EH (cell line): ENCODE results near the gene UBE2Q1.
A peak's percentile ranks its signal among the peaks of the same experiment; 100 is the strongest.

Experiments used
- DNase-seq: peaks from one replicate; pipeline ENCODE4 v3.0.0-alpha.2; 2015; ENCODE audit warnings: low read depth

The UBE2Q1 gene

GRCh38 chr1:154577346-154578057, 19.0 kb upstream of the UBE2Q1 start:
- DNase-seq: no peak

- no peak for DNase-seq
Observed at GRCh38 chr1:154575951-154576566, 17.6 kb upstream of the UBE2Q1 start.

DNA sequence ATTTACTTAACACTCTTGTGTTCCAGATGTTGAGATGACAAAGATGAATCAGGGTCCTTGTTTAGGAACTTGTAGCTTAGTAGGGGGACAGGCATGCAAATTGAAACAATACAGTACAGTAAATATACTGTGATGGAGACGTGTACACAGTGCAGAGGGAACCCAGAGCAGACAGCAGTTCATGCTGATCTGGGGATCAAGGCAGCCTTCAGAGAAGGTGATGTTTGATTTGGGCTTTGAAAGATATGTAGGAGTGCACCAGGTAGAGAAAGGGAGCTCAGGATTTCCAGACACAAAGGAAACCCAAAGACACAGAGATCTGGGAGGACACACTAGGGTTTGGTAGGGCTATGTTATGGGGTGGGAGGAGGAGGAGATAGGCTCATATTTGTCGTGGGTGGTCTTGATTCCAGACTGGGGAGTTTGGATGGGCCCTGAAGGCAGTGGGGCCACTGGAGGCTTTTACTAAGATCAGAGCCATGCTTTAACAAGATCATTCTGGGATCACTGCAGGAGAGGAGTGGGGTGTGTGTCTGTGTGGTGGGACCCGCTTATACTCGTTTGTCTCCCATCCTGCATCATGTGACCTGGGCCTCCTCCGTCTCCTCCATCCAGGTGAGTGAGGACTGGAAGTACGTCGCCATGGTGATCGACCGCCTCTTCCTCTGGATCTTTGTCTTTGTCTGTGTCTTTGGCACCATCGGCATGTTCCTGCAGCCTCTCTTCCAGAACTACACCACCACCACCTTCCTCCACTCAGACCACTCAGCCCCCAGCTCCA, 16.9 kb upstream of the UBE2Q1 start:
- no peak for DNase-seq

DNA sequence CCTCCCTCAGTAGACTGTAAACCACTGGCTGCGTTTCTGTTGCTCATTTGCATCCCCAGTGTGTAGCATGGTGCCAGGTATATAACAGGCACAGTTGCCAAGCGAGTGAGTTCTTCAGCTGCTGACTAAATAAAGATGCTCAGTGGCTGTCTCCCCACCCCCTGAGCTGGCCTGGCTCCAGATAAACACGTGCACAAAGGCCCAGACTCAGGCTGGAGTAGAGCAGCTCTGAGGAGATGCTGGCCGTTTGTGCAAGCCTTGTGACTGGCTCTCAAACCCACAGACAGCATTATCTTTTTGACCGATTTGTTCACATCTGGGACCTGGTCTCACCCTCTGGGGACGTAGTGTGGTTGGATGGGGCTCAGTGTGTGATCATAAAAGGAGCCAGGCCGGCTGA, 16.3 kb upstream of the UBE2Q1 start:
- DNase-seq: peak; percentile 45

DNA sequence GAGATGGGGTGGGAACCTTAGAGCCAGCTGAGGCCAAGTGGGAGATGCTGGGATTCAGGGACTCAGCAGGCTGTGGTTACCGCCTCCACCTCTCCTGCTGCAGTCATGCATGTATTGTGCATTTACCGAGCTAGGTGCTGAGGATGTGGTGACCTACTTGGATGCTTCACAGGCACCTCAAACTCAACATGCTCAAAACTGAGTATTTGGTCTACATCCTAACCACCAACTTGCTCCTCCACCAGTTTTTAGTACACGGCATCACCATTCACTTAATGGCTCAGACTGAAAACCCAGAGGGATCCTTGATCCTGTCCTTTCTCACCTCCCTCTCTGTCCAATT, 14.7 kb upstream of the UBE2Q1 start:
- no peak for DNase-seq

DNA sequence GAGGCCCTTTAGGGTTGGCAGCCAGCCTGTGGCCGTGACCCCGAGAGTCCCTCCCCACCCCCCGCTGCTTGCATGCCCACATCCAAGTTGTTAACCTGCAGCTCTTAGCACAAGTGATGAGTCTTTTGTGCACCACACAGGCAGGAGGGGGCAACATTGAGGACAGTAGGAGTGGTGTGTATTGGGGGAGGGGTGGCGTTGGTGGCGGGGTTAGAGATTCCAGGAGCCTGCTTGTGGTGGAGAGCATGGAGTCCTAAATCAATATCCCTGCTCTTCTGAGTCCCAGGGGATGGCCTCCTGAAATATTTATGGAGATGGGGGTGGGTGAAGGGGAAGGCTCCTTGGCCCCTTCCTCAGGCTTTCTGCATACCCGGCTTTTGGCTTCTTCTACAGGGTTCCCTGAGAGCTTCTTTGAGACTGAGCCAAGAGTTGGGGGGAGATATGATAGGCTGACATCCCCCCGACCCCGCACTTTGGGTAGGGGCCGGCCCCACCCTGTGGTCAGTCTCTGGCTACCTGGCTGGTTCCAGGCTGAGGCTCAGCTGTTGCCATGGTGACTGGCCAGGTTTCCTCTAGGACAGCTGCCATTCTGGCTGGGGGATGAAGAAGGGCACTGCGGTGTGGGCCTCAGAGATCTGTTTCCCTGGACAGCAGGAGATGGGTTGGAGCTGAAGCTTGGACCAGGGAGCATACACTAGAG, 14.2 kb upstream of the UBE2Q1 start:
- DNase-seq: no peak

GRCh38 chr1:154571964-154572288, 13.5 kb upstream of the UBE2Q1 start:
- DNase-seq: no peak

- DNase-seq: no peak
Observed at GRCh38 chr1:154571244-154571963, 12.9 kb upstream of the UBE2Q1 start.

DNA sequence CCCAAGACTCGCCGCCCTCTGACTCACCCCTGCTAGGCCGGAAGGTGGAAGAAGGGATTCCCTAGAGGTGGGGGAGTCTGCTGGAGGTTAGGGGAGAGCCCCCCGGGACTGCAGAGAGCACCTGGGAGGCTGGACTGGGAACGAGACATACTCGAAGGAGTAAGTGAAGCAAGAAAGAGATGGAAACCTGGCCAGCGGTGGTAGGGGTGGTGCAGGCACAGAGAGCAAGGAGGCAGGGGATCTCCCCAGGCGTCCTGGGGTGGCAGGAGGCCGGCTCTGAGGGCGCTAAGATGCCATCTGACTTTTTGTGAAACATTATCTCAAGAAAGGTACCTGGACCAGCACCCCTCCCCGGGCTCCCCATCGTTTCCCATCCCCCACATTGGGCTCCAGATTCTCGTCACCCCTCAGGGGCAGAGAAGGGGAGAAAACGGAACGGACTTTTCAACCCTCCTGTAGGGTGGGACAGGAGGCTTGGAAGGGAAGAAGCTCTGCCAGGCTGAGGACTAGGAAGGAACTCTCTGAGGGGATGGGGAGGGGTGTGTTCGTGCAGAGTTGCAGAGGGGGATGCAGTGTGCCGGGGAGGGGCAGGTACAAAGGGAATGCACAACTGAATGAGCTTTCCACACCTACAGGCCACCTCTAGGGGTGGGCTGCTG, 9.8 kb upstream of the UBE2Q1 start:
- DNase-seq: no peak

- DNase-seq: peak; percentile 60
Observed at GRCh38 chr1:154567386-154568156, 9.1 kb upstream of the UBE2Q1 start, which contains the start of gene CHRNB2. CHRNB2 (plus strand) TSS chr1:154567778; CDS start chr1:154568045, 267 bp downstream.

- DNase-seq: no peak
Observed at GRCh38 chr1:154565876-154566275, 7.4 kb upstream of the UBE2Q1 start.

- peak; percentile 91 for DNase-seq
Observed at GRCh38 chr1:154559466-154560044, 1.1 kb upstream of the UBE2Q1 start.

GRCh38 chr1:154558720-154559465, 431 bp upstream of the UBE2Q1 start:
- DNase-seq: peak; percentile 99

GRCh38 chr1:154557248-154557938, 1.1 kb downstream of the UBE2Q1 start:
- no peak for DNase-seq

DNA sequence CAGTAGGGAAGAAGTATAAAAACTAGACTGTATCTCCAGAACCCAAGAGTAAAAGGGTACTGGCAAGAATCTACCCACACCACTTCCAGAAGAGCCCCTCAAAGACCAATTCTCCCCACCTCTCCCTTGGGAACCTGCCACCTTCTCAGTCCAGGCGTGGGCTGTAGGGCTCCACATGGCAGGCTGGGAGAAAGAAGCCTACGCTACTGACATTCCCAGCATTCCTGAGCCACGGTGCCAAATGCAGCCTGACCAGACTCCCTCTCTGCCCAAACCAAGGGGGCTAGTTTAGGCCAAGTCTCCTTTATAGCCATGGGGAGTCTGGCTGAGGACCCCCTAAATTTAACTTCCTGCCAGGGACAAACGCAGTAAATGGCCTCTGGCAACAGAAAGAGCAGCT, 2.0 kb downstream of the UBE2Q1 start:
- DNase-seq: peak; percentile 62

DNA sequence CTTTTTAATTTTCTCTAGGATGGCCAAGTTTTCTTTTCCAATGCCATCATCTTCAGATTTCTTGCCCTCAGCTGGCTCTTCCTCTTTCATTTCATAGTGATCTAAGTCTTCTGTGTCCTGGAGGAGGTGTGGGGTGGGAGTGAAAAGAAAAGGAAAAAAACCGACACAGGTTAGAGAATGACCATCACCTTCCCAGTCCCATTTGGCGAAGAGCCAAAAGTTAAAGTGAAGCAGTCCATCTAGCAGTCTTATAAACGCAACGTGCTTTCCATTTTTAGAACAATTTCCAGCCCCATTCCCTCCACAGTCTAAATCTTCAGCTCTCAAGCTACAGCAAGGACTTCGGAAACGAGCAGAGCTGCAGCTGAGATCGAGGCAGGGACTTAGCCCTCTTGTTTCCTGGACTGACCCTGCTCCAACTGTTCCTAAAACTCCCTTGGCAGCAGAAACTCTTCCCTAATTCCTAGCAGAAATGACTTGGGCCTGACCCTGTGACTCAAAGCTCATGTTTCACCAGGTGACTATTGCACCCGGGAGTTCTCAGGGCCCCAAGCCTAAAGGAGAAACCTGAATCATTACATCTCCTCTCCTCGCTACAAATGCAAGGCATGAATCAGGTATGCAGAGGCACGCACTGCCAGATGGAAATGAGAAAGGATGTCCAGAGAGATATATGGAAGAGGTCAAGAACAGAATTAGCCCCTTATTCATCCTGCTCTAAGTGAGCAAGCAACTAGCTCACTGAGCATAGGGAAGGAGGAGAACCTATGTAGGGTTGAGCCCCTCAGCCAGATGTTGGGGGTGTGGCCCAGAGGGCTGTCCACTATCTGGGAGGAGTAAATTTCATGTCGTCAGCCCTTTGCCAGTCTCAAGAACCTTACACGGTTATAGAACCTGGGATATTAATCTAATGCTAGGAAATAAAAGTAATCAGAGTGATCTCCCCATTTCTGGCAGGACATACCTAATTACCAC, 5.1 kb downstream of the UBE2Q1 start:
- no peak for DNase-seq

- no peak for DNase-seq
Observed at GRCh38 chr1:154552036-154552435, 6.4 kb downstream of the UBE2Q1 start.

DNA sequence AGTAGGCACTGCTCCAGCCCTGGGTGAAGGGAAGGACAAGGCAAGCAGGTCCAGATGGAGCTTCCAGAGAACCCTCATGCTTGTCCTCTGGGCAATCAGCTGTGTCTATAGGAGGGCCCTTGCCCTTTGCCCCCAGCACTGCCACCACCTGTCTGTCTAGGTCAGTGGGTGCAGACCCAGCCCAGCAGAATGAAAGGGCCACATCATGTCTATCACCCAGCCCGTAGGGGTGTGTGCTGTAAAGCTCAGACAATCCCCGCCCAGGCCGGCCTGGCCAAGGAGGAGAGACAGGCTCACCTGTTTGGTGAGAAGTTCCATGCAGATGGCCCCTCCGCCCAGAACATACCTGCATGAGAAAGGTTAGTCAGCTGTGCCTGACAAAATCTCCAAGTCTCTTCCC, 7.0 kb downstream of the UBE2Q1 start:
- DNase-seq: no peak
